Measurements from ENCODE around the gene GATA5.

GRCh38 chr20:62451970-62452369 is 23.8 kb downstream of the GATA5 start:
- TF ChIP-seq CTCF (IDR thresholded peaks at IDR 0.05) (no peak), POLR2A (IDR thresholded peaks at IDR 0.05) (no peak)
